Sigmoid colon (tissue), 7 donors: ENCODE measurements around the gene EDC4. TPM values are rescaled to one million over a fixed set of nuclear protein-coding genes. Genes with fewer than 3 reads are reported as not detected.

Source experiments
- DNase-seq: peaks from one replicate; pipeline ENCODE4 v3.0.0-alpha.2; 2019
- H3K27ac ChIP-seq, 4 donors: fragments of 200-600 bp; sonication (generic); one replicate each; pipeline ENCODE4 v1.5.1; 2016 to 2019; ENCODE audit warnings: mild to moderate bottlenecking in 1 of 4
- H3K27me3 ChIP-seq, 3 donors: fragments of 200-600 bp; sonication (generic); one replicate each; pipeline ENCODE4 v1.5.1; 2019; ENCODE audit warnings: mild to moderate bottlenecking in 1 of 3
- H3K36me3 ChIP-seq, 4 donors: fragments of 200-600 bp; sonication (generic); one replicate each; pipeline ENCODE4 v1.5.1; 2016 to 2019
- H3K4me1 ChIP-seq, 4 donors: fragments of 200-600 bp; sonication (generic); one replicate each; pipeline ENCODE4 v1.5.1; 2017 to 2019
- H3K4me3 ChIP-seq, 4 donors: fragments of 200-600 bp; sonication (generic); one replicate each; pipeline ENCODE4 v1.5.1; 2017 to 2019; ENCODE audit warnings: mild to moderate bottlenecking in 2 of 4, moderate library complexity in 1 of 4
- H3K9me3 ChIP-seq, 4 donors: fragments of 200-600 bp in 3 of 4; sonication (generic) in 3 of 4; one replicate each; pipeline versions ENCODE4 v1.5.1 to v1.6.1; 2013 to 2019
- EP300 ChIP-seq, 4 donors: sonication (generic); formaldehyde crosslinking; IDR thresholded peaks; one replicate each; pipeline ENCODE4 v1.6.1; 2017; ENCODE audit warnings: antibody characterized with exemption in 4 of 4
- POLR2A ChIP-seq, 2 donors: fragments of 450-650 bp; IDR thresholded peaks; one replicate each; pipeline ENCODE4 v1.6.1; 2016; ENCODE audit warnings: antibody characterized with exemption in 2 of 2, mild to moderate bottlenecking in 2 of 2, moderate library complexity in 2 of 2
- POLR2AphosphoS5 ChIP-seq, 4 donors: sonication (generic); formaldehyde crosslinking; IDR thresholded peaks; one replicate each; pipeline ENCODE4 v1.6.1; 2017; ENCODE audit warnings: antibody characterized with exemption in 4 of 4
- WGBS, 2 donors: extraction: QIAGEN DNeasy Blood & Tissue Kit; methylation state at CpG; one replicate each; pipeline ENCODE4 v1.1.7; 2013; 5-methylcytosine and 5-hydroxymethylcytosine counted together
- intact Hi-C: fragments of 100-400 bp; cut with DNase I; formaldehyde crosslinking; loops from one replicate; pipeline ENCODE4 v1.15.1; 2023
- polyA plus RNA-seq, 3 donors: library from polyadenylated mRNA; stranded (reverse); fragments of 200-250 nt; gene quantifications; one replicate each; pipeline ENCODE4 v1.2.3, GENCODE V29; 2013
- total RNA-seq, 4 donors: library from RNA; depleted of rRNA; stranded (reverse); fragments of >200 nt; gene quantifications; one replicate each; pipeline ENCODE4 v1.1.0, GENCODE V29; 2016
- TF ChIP-seq, protein P1 (sequence below), 4 experiments: fragments of 450-650 bp in 3 of 4; fragments of 200-600 bp in 1 of 4; IDR thresholded peaks; one replicate each; pipeline ENCODE4 v1.5.1; 2016 to 2019; ENCODE audit warnings: antibody characterized with exemption in 4 of 4, mild to moderate bottlenecking in 3 of 4, moderate library complexity in 2 of 4
- donor health status: healthy with polysubstance abuse.
- donor health status: Bipolar disorder and iron deficiency.
- donor health status: healthy.

The EDC4 gene
- total and polyA plus RNA-seq, 7 donors, result 24.5 to 48.9 (median 33.5) TPM

DNA sequence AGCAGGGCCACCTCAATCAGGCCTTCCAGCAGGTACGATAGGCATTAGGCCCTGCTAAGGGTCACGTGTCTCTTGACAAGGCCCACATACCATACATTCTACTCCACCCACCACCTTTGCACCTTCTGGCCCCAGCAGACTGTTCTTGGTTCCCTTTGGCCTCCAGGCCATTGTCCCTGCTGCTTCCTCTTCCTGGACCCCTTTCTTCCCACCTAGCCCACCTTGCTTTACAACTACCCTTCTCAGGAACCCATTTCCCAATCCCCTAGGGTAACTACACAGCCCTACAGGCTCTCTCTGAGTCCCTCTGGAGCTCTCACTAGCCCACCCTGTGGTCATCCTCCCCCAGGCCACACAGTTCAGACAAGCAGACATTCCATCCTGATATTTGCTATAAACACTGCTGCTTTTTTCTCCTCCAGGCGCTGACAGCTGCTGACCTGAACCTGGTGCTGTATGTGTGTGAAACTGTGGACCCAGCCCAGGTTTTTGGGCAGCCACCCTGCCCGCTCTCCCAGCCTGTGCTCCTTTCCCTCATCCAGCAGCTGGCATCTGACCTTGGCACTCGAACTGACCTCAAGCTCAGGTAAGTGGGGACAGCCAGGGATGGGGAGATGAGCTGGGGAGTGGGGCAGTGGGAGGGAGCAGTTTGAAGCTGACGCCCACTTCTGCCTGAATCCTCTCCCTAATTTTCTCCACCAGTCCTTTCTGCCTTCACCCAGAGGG lies 10.5 kb downstream of the EDC4 start:
- Histone ChIP-seq H3K27ac (peak overlapping the region in 2 of 4 donors; percentile 64 to 69), H3K4me3 (no peak overlapping the region), H3K9me3 (no peaks in the 10 kb centered on the region), H3K27me3 (no peaks in the 10 kb centered on the region), H3K36me3 (peaks cover 51 to 59% (median 52%) of the 10 kb centered on the region in 4 donors), H3K4me1 (peaks cover 0 to 13% (median 9%) of the 10 kb centered on the region in 4 donors)
- intact Hi-C loops, result loop anchor here (1.0 to 5.0 kb wide), 2 partner anchors 45 to 159 kb away; no protein-coding TSS in a partner anchor
- 52 to 68% methylated on average over 6 of the region's 6 CpGs for WGBS, 2 donors
- DNase-seq, result no peak
- TF ChIP-seq, protein P1, sequence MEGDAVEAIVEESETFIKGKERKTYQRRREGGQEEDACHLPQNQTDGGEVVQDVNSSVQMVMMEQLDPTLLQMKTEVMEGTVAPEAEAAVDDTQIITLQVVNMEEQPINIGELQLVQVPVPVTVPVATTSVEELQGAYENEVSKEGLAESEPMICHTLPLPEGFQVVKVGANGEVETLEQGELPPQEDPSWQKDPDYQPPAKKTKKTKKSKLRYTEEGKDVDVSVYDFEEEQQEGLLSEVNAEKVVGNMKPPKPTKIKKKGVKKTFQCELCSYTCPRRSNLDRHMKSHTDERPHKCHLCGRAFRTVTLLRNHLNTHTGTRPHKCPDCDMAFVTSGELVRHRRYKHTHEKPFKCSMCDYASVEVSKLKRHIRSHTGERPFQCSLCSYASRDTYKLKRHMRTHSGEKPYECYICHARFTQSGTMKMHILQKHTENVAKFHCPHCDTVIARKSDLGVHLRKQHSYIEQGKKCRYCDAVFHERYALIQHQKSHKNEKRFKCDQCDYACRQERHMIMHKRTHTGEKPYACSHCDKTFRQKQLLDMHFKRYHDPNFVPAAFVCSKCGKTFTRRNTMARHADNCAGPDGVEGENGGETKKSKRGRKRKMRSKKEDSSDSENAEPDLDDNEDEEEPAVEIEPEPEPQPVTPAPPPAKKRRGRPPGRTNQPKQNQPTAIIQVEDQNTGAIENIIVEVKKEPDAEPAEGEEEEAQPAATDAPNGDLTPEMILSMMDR (IDR thresholded peaks at IDR 0.05), result no peak
- TF ChIP-seq POLR2AphosphoS5 (IDR thresholded peaks at IDR 0.05) (no peak), POLR2A (IDR thresholded peaks at IDR 0.05) (no peak), EP300 (IDR thresholded peaks at IDR 0.05) (no peak)

- peak overlapping the region; percentile 64 to 70 (median 68) for H3K27ac ChIP-seq
- H3K36me3 ChIP-seq, result peaks cover 45 to 53% (median 47%) of the 10 kb centered on the region in 4 donors
- peak; percentile 80 for DNase-seq
- H3K27me3 ChIP-seq, result no peaks in the 10 kb centered on the region
- no peaks in the 10 kb centered on the region for H3K9me3 ChIP-seq
- TF ChIP-seq, protein P1 (IDR thresholded peaks at IDR 0.05), result peak; percentile 76 to 91 (median 86)
- no peak for TF ChIP-seq EP300 (IDR thresholded peaks at IDR 0.05)
- no peak for TF ChIP-seq POLR2AphosphoS5 (IDR thresholded peaks at IDR 0.05)
- no peak for TF ChIP-seq POLR2A (IDR thresholded peaks at IDR 0.05)
- no peak overlapping the region for H3K4me3 ChIP-seq
- intact Hi-C loops, result loop anchor here (1.0 to 5.0 kb wide), 3 partner anchors 37 to 158 kb away; partner anchors contain the start of genes CENPT and NUTF2
- H3K4me1 ChIP-seq, result peaks cover 0 to 13% (median 9%) of the 10 kb centered on the region in 4 donors
- 55 to 62% methylated on average over 11 of the region's 11 CpGs for WGBS, 2 donors
Observed at GRCh38 chr16:67883872-67884261, 11.0 kb downstream of the EDC4 start.

- intact Hi-C loops, result loop anchor here (2.0 to 5.0 kb wide), 2 partner anchors 38 to 158 kb away; partner anchors contain the start of genes CENPT and NUTF2
- TF ChIP-seq, protein P1 (IDR thresholded peaks at IDR 0.05), result no peak
- peak in 3 of 4 donors; percentile 36 to 45 (median 39) for TF ChIP-seq POLR2AphosphoS5 (IDR thresholded peaks at IDR 0.05)
- Histone ChIP-seq H3K36me3 (peaks cover 37 to 45% (median 38%) of the 10 kb centered on the region in 4 donors), H3K4me1 (peaks cover 0 to 13% (median 9%) of the 10 kb centered on the region in 4 donors), H3K27ac (peak within 1 kb of the TSS; percentile 64 to 70 (median 68)), H3K27me3 (no peaks in the 10 kb centered on the region), H3K9me3 (no peaks in the 10 kb centered on the region), H3K4me3 (peak within 1 kb of the TSS in 3 of 4 donors; percentile 13 to 19 (median 17))
- WGBS, 2 donors, result 55 to 69% methylated on average over 22 of the region's 22 CpGs
- DNase-seq, result peak; percentile 98
Observed at GRCh38 chr16:67884684-67885083, 11.8 kb downstream of the EDC4 start, which contains the start of gene NRN1L. NRN1L (plus strand) TSS chr16:67884885; CDS start chr16:67884904, 19 bp downstream.

GRCh38 chr16:67885545-67885944 lies 12.7 kb downstream of the EDC4 start:
- peaks cover 28 to 37% (median 30%) of the 10 kb centered on the region in 4 donors for H3K36me3 ChIP-seq
- intact Hi-C loops, result loop anchor here (2.0 kb wide), 1 partner anchor 39 kb away; the partner anchor contains the start of genes CENPT and NUTF2
- no peaks in the 10 kb centered on the region for H3K9me3 ChIP-seq
- peak overlapping the region in 2 of 4 donors; percentile 68 to 69 for H3K27ac ChIP-seq
- no peaks in the 10 kb centered on the region for H3K27me3 ChIP-seq
- DNase-seq, result no peak
- H3K4me1 ChIP-seq, result peaks cover 0 to 13% (median 9%) of the 10 kb centered on the region in 4 donors
- 92 to 95% methylated on average over 12 of the region's 12 CpGs for WGBS, 2 donors
- H3K4me3 ChIP-seq, result no peak overlapping the region
- TF ChIP-seq, protein P1 (IDR thresholded peaks at IDR 0.05), result no peak
- TF ChIP-seq POLR2A (IDR thresholded peaks at IDR 0.05) (no peak), POLR2AphosphoS5 (IDR thresholded peaks at IDR 0.05) (no peak)
